SK-N-SH treated with all-trans-retinoic acid at 6 μM for 48 hours (cell line): Measurements from ENCODE around the gene CAPN6.

ENCODE experiments used
- BACH2 ChIP-seq: fragments of 250-450 bp; sonication (Bioruptor Pico); IDR thresholded peaks from 2 replicates; pipeline ENCODE4 v1.9.0; 2021; ENCODE audit warnings: mild to moderate bottlenecking, borderline replicate concordance
- OSR1 ChIP-seq: fragments of 250-450 bp; sonication (Bioruptor Pico); IDR thresholded peaks from 2 replicates; pipeline ENCODE4 v1.8.0; 2022; ENCODE audit warnings: moderate library complexity, mild to moderate bottlenecking, inconsistent platforms
- TOX ChIP-seq: fragments of 250-450 bp; sonication (Bioruptor Pico); IDR thresholded peaks from 2 replicates; pipeline ENCODE4 v1.8.0; 2021; ENCODE audit warnings: mild to moderate bottlenecking, moderate library complexity, borderline replicate concordance
- ZFP3 ChIP-seq: fragments of 250-450 bp; sonication (Bioruptor Pico); IDR thresholded peaks from 2 replicates; pipeline ENCODE4 v1.5.0; 2020; ENCODE audit warnings: mild to moderate bottlenecking, moderate library complexity
- TF ChIP-seq, protein P1 (sequence below): fragments of 250-450 bp; sonication (Bioruptor Pico); IDR thresholded peaks from 2 replicates; pipeline ENCODE4 v1.5.0; 2020; ENCODE audit warnings: mild to moderate bottlenecking, moderate library complexity

GRCh38 chrX:111199505-111199904 lies 70.8 kb downstream of the CAPN6 start:
- TF ChIP-seq ZFP3 (no peak), BACH2 (no peak), OSR1 (CRISPR knock-in tag) (no peak), TOX (CRISPR knock-in tag) (no peak)
- TF ChIP-seq, protein P1, sequence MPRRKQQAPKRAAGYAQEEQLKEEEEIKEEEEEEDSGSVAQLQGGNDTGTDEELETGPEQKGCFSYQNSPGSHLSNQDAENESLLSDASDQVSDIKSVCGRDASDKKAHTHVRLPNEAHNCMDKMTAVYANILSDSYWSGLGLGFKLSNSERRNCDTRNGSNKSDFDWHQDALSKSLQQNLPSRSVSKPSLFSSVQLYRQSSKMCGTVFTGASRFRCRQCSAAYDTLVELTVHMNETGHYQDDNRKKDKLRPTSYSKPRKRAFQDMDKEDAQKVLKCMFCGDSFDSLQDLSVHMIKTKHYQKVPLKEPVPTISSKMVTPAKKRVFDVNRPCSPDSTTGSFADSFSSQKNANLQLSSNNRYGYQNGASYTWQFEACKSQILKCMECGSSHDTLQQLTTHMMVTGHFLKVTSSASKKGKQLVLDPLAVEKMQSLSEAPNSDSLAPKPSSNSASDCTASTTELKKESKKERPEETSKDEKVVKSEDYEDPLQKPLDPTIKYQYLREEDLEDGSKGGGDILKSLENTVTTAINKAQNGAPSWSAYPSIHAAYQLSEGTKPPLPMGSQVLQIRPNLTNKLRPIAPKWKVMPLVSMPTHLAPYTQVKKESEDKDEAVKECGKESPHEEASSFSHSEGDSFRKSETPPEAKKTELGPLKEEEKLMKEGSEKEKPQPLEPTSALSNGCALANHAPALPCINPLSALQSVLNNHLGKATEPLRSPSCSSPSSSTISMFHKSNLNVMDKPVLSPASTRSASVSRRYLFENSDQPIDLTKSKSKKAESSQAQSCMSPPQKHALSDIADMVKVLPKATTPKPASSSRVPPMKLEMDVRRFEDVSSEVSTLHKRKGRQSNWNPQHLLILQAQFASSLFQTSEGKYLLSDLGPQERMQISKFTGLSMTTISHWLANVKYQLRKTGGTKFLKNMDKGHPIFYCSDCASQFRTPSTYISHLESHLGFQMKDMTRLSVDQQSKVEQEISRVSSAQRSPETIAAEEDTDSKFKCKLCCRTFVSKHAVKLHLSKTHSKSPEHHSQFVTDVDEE (CRISPR knock-in tag), result peak; percentile 51; the same call in 1 of the 2 replicates
